ENCODE data around the gene OR2T11.
"Not testable (repeated sequence)": the region's sequence is repeated elsewhere in the genome, so short reads cannot be mapped to it uniquely, and the experiment has no call there.

The OR2T11 gene

GRCh38 chr1:248634991-248635390 lies at the start of gene OR2T11:
Gene OR2T11, minus strand, starts transcription at chr1:248635091. Its CDS starts 7,963 bp downstream, at chr1:248627128.
- in situ Hi-C loops (cut with MboI; ENCODE audit: low sequenced_read_pairs): not testable (repeated sequence)

GRCh38 chr1:248681651-248682050 lies 46.8 kb upstream of the OR2T11 start:
- in situ Hi-C loops (cut with MboI; ENCODE audit: low sequenced_read_pairs): no loop called here

DNA sequence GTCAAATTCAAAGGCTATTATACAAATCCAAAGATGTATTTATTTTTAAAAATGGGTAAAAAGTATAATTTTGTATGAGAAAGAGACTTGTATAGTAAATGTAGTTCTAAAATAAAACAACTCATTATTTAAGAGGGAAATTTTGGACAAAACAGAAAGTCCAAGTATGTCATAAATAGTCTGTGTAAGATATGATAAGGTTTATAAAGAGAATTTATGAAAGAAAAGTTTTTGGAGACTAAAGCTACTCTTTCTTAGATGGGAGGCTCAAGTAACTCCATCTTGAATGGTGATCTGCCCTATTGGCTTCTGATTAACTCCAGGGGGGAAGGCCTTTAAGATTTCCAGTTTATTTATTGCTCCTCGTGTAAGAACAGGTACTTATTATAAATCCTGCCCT lies 35.1 kb upstream of the OR2T11 start:
- in situ Hi-C loops (cut with MboI; ENCODE audit: low sequenced_read_pairs): no loop called here

DNA sequence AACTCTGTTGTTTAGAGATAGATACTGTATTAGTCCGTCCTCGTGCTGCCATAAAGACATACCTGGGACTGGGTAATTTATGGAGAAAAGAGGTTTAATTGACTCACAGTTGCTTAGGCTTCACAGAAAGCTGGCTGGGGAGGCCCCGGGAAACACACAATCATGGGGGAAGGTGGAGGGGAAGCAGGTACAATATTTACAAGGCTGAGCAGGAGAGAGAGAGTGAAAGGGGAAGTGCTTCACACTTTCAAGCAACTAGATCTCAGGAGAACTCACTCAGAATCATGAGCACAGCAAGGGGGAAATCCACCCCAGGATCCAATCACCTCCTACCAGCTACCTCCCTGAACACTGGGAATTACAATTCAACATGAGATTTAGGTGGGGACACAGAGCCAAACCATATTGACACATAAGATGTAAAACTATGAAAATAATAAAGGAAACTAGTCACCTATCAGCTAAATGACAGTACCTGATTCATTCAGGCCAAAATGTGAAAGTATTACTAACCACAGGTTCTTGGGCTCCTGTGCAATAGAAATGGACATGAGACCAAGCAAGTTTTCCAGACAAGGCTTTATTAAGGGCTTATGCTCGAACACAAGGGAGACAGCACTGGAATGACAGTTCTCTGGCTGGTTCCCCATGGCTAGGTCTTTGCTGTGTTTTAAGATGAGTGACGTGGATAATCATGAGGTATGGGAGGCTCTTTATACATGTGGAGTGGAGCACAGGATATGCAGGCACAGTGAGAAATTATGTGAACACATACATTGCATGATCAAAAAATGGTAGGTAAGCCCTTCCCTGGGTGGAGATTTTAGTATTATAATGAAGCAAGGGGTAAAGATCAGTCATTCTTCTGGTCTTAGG lies 28.8 kb upstream of the OR2T11 start:
- in situ Hi-C loops (cut with MboI; ENCODE audit: low sequenced_read_pairs): not testable (repeated sequence)

- in situ Hi-C loops (cut with MboI; ENCODE audit: low sequenced_read_pairs): not testable (repeated sequence)
Measured at GRCh38 chr1:248656797-248657196, 21.9 kb upstream of the OR2T11 start.

GRCh38 chr1:248655354-248655753 lies 20.5 kb upstream of the OR2T11 start, which contains the start of gene OR2T27:
Gene OR2T27, minus strand, starts transcription at chr1:248655528. Its CDS starts 4,644 bp downstream, at chr1:248650884.
- in situ Hi-C loops (cut with MboI; ENCODE audit: low sequenced_read_pairs): not testable (repeated sequence)

DNA sequence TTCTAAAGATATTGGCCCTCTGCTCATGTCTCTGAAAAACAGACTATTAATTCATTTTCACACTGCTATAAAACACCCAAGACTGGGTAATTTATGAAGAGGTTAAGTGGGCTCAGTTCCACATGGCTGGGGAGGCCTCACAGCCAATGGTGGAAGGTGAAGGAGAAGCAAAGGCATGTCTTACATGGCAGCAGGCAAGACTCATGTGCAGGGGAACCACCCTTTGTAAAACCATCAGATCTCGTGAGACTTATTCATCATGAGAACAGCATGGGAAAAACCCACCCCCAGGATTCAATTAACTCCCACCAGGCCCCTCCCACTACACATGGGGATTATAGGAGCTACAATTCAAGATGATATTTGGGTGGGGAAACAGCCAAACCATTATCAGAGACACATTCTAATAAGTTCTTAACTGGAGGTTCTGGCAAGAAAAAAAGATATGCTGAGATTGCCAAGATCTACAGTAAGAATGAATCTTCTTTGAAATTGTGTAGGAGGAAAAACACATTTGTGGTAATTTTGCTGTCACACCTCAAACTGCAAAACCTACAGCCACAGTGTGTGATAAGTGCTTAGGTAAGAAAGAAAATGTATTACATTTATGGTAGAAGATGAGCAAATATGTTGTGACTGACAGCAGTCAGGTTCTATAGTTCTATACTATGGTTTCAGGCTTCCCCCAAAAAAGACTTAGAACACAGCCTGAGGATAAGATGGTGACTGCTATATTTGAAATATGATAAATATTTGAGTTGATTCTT lies 14.1 kb upstream of the OR2T11 start:
- in situ Hi-C loops (cut with MboI; ENCODE audit: low sequenced_read_pairs): not testable (repeated sequence)

DNA sequence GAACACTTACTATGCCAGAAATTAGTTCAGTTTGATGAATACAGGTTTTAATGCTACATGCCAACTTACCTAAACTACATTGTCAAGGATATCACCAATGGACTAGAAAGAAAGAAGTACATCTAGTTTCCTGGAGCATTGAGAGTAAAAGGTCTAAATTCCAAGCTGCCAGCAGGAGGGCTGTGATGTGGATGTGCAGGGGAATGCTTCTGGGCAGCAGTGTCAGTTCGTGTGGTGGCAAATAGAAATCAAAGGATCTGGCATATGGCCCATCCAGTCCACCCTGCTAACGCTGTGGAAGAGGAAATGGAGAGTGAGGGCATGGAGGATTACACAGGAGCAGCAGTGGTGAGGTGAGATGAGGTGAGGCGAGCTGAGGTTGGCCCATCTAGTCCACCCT lies 10.3 kb upstream of the OR2T11 start, which contains the start of gene OR2T35:
OR2T35 (minus strand) TSS at position 101 of the 400 bp plus-strand sequence. CDS start 6,020 bp downstream, outside the sequence.
- in situ Hi-C loops (cut with MboI; ENCODE audit: low sequenced_read_pairs): not testable (repeated sequence)

DNA sequence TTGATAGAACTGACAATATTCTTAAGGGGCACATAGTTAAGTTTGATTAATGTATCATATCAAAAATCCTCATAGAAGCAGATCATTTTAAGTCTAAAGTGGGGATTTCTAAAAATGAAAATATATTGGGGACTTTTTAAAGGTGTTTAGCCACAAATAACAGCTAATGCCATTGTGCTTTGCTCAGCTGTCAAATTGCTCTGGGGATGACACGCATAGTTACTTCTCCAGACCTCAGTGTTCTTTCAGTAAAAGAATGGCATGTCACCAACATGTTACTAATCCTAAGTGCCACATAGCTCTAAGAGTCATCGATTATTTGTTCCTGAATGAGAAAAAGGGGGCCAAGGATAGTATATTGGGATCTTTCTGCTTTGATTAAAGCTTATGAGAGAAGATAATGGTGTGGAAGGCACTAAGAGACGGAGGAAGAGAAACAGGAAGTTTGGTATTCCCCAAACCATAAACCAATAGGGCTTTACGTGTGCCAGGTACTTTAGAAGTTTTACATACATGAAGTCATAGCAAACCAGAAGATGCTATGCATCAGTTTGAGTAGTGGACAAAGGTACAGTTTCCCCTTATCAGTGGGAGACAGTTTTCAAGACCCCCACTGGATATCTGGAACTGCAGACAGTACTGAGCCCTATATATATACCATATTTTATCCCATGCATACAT lies 8.2 kb upstream of the OR2T11 start:
- in situ Hi-C loops (cut with MboI; ENCODE audit: low sequenced_read_pairs): not testable (repeated sequence)

- in situ Hi-C loops (cut with MboI; ENCODE audit: low sequenced_read_pairs): not testable (repeated sequence)
Measured at GRCh38 chr1:248641583-248641982, 6.7 kb upstream of the OR2T11 start.

DNA sequence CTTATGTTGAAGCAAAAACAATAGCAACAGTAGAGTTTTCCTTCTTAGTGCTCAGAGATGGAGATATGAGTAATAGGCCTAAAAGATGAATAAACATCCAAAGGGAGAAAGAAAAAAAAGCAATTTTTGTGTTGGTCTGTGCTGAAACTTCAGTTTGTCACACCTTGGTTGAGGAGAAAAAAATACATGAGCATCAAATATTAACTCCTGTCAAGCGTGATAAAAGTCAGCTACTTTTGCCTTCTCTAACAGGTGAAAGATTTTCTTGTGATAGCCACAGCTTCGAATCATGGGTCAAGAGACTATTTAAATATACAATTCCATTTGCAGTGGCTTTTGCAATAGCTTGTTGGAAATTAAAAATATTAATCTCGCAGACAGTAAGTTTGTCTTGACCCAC lies 6.0 kb upstream of the OR2T11 start:
- in situ Hi-C loops (cut with MboI; ENCODE audit: low sequenced_read_pairs): not testable (repeated sequence)

GRCh38 chr1:248639652-248640051 lies 4.8 kb upstream of the OR2T11 start:
- in situ Hi-C loops (cut with MboI; ENCODE audit: low sequenced_read_pairs): not testable (repeated sequence)

DNA sequence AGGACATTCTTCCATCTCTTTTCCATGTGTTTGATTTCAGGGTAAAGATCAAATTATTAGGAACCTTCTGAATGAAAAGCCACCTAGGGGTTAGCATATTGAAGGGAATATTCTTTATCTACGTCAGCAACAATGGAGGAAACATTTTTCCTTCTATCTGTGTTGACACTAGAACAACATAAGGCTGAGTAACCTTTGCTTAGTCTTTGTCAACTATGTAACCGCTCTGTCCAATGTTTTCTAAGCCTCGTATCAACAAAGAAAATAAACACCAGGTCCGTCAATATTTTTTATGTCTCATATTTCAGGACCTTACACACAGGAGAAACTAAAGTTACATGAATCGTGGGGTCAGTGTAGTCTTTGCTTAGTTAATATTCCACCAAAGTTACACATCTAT lies 1.7 kb upstream of the OR2T11 start:
- in situ Hi-C loops (cut with MboI; ENCODE audit: low sequenced_read_pairs): not testable (repeated sequence)

- in situ Hi-C loops (cut with MboI; ENCODE audit: low sequenced_read_pairs): no loop called here
Measured at GRCh38 chr1:248631354-248632008, 3.4 kb downstream of the OR2T11 start.

- in situ Hi-C loops (cut with MboI; ENCODE audit: low sequenced_read_pairs): no loop called here
Measured at GRCh38 chr1:248630551-248630950, 4.3 kb downstream of the OR2T11 start.

DNA sequence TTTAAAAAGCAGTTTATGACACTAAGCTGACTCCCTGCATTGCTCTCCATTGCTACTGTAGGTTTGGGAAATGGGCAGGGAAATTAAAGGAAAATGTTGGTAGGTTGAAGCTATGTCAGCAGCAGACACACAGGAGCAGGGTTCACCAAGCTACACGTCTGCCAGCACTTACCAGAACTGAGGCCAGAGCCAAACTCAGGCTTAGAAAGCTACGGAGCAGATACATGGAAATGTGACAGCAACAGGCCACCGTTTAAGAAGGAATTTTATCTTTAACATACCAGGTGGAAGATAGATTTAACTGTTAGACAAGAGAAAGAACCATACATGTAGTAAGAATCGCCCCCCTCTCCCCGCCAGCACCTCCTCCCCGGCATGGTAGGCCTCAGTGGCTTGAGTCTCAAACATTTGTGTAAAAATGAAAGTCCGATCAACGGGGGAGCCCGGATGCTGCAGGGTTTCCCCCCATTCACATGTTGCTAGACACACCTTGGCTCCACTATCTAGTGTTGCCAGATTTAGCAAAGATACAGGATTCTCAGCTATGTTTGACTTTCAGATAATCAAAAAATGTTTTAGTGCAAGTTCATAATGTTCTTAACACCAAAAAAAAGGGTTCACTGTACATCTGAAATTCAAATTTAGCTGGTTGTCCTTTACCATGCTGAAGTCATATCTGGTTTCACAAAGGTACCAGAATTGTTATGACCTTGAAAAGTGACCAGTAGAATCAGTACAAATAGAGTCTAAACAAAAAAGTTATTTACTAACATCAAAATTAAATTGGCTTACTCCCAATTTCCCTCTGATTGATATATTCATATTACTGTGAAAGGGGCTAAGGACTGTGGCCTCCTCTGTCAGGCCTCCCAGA lies 6.7 kb downstream of the OR2T11 start:
- in situ Hi-C loops (cut with MboI; ENCODE audit: low sequenced_read_pairs): no loop called here

- in situ Hi-C loops (cut with MboI; ENCODE audit: low sequenced_read_pairs): no loop called here
Measured at GRCh38 chr1:248625971-248626370, 8.9 kb downstream of the OR2T11 start.

DNA sequence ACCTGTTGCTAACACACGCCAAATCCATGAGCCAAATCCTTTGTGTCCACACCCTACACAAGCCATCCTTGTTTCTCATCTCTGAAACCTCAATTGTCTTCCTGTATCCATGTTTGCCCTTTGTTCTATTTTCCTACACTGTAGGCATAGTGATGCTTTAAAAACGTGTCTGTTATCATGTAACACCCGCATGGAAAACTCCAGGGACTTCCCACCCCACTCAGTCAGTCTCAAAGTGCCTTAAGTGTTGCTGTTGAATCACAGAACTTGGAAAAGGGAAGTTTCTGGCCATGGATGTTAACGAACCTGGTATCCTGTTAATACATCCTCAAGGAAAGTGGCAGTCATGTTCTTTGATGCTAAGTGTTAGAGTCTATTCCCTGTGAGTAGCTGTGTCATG lies 9.7 kb downstream of the OR2T11 start:
- in situ Hi-C loops (cut with MboI; ENCODE audit: low sequenced_read_pairs): no loop called here

DNA sequence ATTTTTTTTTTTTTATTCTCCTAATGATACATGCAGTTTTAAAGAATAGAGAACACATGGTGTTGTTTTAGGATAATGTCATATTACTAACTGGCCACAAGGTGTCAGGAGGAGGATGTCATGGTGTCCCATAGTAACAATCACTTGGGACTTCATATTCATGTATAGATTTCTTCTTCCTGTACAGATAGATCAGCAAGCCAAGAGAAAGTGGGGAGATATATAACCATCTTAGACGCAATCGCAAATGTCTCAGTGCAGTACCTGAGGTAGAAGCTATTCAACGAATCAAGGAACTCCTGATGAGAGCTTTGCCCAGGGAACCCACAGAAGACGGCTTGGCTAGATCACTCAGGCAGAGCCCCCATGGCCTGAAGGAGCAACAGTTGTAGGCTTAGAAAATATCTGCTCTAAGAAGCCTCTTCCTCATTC lies 12.3 kb downstream of the OR2T11 start:
- in situ Hi-C loops (cut with MboI; ENCODE audit: low sequenced_read_pairs): no loop called here

DNA sequence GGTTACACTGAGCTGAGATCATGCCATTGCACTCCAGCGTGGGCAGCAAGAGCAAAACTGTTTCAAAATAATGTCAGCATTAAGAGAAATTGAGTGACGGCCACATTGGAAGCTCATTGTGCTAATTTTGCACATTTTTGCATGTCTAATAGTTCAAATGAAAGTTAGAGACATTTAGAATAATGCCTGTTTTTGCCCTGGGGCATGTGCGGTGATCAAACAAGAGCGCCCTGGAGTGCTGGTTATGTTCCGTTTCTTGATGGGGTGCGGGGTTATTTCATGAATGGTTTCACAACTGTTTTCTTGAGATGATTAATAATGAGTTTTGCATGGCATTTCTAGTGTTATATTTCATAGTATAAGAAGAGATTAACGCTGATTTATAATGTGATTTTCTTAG lies 13.1 kb downstream of the OR2T11 start:
- in situ Hi-C loops (cut with MboI; ENCODE audit: low sequenced_read_pairs): no loop called here
